ENCODE results near the gene EXOC2. TPM values are rescaled to one million over a fixed set of nuclear protein-coding genes. Genes with fewer than 3 reads are reported as not detected.

Gene EXOC2
- total RNA-seq, 1 donor from 2014 or later = 22.9 TPM

DNA sequence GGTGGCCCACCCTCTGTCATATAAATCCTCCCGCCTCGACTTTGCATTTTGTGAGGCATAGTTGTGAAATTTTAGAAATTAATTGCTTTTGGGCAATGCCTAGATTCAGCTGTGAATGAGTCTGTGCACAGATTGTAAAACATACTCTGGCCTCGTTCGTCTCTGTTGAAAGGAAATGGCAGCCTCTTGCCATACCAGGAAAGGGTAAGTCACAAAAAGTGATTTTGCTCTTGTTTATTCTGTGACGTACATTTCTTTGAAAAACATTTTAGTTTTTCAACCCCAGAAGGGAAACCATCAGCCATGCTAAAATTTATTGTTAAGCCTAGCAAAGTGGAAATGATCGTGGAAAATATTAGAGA lies 15.3 kb upstream of the EXOC2 start:
- Mint-ChIP-seq H3K27ac (no peak overlapping the region), H3K9me3 (no peaks in the 10 kb centered on the region), H3K27me3 (peaks cover 46% of the 10 kb centered on the region), H3K36me3 (no peaks in the 10 kb centered on the region), H3K4me1 (ENCODE audit: unreplicated experiment) (peaks cover 14% of the 10 kb centered on the region), H3K4me3 (peak overlapping the region; percentile 7)
- no peak for DNase-seq (ENCODE audit: extremely low spot score, unreplicated experiment)
- TF ChIP-seq, protein P1, sequence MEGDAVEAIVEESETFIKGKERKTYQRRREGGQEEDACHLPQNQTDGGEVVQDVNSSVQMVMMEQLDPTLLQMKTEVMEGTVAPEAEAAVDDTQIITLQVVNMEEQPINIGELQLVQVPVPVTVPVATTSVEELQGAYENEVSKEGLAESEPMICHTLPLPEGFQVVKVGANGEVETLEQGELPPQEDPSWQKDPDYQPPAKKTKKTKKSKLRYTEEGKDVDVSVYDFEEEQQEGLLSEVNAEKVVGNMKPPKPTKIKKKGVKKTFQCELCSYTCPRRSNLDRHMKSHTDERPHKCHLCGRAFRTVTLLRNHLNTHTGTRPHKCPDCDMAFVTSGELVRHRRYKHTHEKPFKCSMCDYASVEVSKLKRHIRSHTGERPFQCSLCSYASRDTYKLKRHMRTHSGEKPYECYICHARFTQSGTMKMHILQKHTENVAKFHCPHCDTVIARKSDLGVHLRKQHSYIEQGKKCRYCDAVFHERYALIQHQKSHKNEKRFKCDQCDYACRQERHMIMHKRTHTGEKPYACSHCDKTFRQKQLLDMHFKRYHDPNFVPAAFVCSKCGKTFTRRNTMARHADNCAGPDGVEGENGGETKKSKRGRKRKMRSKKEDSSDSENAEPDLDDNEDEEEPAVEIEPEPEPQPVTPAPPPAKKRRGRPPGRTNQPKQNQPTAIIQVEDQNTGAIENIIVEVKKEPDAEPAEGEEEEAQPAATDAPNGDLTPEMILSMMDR (conservative IDR thresholded peaks at IDR 0.05) = no peak

DNA sequence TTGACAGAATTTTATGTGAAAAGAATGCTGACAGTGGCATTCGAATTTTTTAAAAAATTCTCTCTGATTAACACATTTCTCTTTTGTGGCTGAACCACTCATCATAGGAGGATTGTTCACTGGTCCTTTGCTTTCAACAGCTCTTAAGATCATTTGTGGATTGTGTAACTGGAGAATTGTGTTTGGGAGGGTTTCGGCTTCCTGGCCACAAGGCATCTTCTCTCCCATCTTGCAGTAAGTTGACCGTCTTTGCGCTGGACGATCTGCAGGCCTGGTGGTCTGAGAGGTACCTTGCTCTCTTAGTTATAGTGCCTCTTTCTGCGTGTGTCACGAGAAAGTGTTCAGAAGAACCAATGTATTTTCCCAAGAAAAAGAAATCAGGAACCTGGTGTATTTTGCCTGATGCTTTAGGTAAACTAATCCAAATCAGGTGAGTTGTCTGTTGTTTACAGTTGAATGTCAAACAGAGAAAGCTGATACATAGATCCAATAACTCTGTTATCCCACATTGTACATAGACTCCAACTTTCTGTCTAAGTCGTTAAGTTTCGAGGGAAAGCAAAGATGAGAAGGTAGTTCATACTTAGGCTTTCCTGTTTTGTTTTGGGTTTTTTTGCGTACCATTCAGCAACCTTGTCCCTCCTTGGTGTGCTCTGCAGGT lies 14.8 kb upstream of the EXOC2 start:
- H3K9me3 Mint-ChIP-seq = no peaks in the 10 kb centered on the region
- H3K36me3 Mint-ChIP-seq = no peaks in the 10 kb centered on the region
- no peak overlapping the region for H3K4me3 Mint-ChIP-seq
- TF ChIP-seq, protein P1 (conservative IDR thresholded peaks at IDR 0.05) = no peak
- no peak for DNase-seq (ENCODE audit: extremely low spot score, unreplicated experiment)
- no peak overlapping the region for H3K27ac Mint-ChIP-seq
- peaks cover 14% of the 10 kb centered on the region for H3K4me1 Mint-ChIP-seq (ENCODE audit: unreplicated experiment)
- H3K27me3 Mint-ChIP-seq = peaks cover 42% of the 10 kb centered on the region

DNA sequence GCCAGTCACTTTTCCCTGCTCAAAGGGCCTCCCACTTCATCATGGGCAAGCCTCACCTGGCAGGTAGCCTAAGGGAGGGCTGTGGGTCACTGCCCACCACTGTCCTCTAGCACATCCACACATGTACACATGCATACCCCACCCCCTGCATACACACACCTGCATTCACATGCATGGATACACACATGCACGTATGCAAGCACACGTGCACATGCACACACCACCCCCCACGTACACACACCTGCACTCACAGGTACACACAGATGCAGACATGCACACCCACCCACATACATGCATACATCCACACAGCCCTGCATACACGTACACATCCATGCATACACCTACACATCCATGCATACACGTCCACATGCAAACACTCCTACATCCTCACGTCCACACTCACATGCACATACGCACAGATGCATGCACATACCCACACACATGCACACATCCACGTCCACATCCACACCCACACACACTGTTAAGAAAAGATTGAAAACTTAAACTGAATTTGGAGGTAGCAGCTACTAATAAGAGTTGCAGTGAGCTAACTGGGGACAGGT lies 14.0 kb upstream of the EXOC2 start:
- H3K27me3 Mint-ChIP-seq = peaks cover 44% of the 10 kb centered on the region
- peaks cover 18% of the 10 kb centered on the region for H3K4me1 Mint-ChIP-seq (ENCODE audit: unreplicated experiment)
- TF ChIP-seq, protein P1 (conservative IDR thresholded peaks at IDR 0.05) = no peak

DNA sequence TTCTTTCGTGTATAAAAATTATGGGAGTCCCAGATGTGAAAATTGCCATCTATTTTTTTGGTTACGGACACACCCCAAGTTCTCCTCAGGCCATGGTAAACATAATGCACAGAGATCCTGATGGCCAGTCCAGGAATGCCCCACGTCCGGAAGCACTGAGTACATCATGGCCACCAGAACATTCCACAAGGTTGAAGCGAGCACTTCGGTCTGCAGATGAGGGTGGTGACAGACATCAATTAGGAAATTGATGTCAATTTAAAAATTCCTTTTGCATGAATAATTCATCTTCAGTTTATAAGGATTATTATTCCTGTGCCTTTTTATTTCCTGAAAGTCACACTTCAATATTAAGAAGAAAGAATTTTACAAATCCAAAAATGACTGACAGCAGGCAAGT lies 13.2 kb upstream of the EXOC2 start:
- H3K4me3 Mint-ChIP-seq = no peak overlapping the region
- no peak for DNase-seq (ENCODE audit: extremely low spot score, unreplicated experiment)
- H3K27ac Mint-ChIP-seq = no peak overlapping the region
- no peaks in the 10 kb centered on the region for H3K36me3 Mint-ChIP-seq
- peaks cover 16% of the 10 kb centered on the region for H3K4me1 Mint-ChIP-seq (ENCODE audit: unreplicated experiment)
- peaks cover 41% of the 10 kb centered on the region for H3K27me3 Mint-ChIP-seq
- H3K9me3 Mint-ChIP-seq = no peaks in the 10 kb centered on the region
- TF ChIP-seq, protein P1 (conservative IDR thresholded peaks at IDR 0.05) = no peak

More for the DNA sequence above, 14.0 kb upstream of the EXOC2 start:
- Mint-ChIP-seq H3K4me3 (no peak overlapping the region), H3K27ac (no peak overlapping the region), H3K9me3 (no peaks in the 10 kb centered on the region), H3K36me3 (no peaks in the 10 kb centered on the region)
- DNase-seq (ENCODE audit: extremely low spot score, unreplicated experiment) = no peak

DNA sequence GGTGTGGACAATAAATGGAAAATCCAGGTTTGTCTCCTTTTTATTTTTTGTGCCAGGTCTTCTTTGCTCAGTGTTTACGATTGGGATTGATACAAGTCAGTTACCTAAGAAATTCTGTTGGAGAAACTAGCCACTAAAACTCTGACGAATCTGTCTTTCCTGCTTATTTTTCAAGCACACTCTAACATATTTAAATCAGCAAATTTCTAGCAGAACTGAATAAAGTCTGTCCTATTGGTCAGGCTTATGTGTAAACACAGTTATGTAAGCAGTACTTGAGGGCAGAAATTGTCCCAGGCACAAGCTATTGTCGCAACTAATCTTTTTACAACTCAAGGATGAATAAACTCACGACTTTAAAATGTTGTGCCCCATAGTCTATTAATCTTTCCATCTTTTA lies 12.1 kb upstream of the EXOC2 start:
- TF ChIP-seq, protein P1 (conservative IDR thresholded peaks at IDR 0.05) = no peak
- H3K27me3 Mint-ChIP-seq = peaks cover 34% of the 10 kb centered on the region
- H3K27ac Mint-ChIP-seq = no peak overlapping the region
- H3K4me1 Mint-ChIP-seq (ENCODE audit: unreplicated experiment) = peaks cover 10% of the 10 kb centered on the region
- H3K4me3 Mint-ChIP-seq = no peak overlapping the region
- no peak for DNase-seq (ENCODE audit: extremely low spot score, unreplicated experiment)
- H3K36me3 Mint-ChIP-seq = no peaks in the 10 kb centered on the region
- H3K9me3 Mint-ChIP-seq = no peaks in the 10 kb centered on the region
